CD8-positive, alpha-beta memory T cell (primary cell): ENCODE data around the gene RPN2. TPM values are rescaled to one million over a fixed set of nuclear protein-coding genes. Genes with fewer than 3 reads are reported as not detected.

Source experiments
- CTCF ChIA-PET: fragments of 350-600 bp; sonication (Branson Sonifier 250); formaldehyde crosslinking; loops from one replicate; lab custom pipeline; 2021; ENCODE audit warnings: antibody characterized with exemption; lab: Charles Lee
- POLR2A ChIA-PET: fragments of 350-600 bp; sonication (Branson Sonifier 250); formaldehyde crosslinking; loops from one replicate; lab custom pipeline; 2021; ENCODE audit warnings: antibody characterized with exemption; lab: Charles Lee
- DNase-seq, 5 donors: peaks; one replicate each; pipeline versions ENCODE4 v3.0.0 to v3.0.0-alpha.2; 2020 to 2022; ENCODE audit warnings: mixed read lengths in 1 of 5
- H3K27ac ChIP-seq: one replicate; pipeline ENCODE4 v1.7.0; 2013; ENCODE audit warnings: low read depth, mild to moderate bottlenecking, low read length, moderate library complexity
- H3K27me3 ChIP-seq: 2 replicates; pipeline ENCODE4 v1.7.0; 2013; ENCODE audit warnings: low read length, mild to moderate bottlenecking; ENCODE audit not compliant: insufficient read depth, poor library complexity, severe bottlenecking
- H3K36me3 ChIP-seq: 2 replicates; pipeline ENCODE4 v1.7.0; 2013; ENCODE audit warnings: mild to moderate bottlenecking, low read length, moderate library complexity; ENCODE audit not compliant: insufficient read depth
- H3K4me1 ChIP-seq: 2 replicates; pipeline ENCODE4 v1.7.0; 2013; ENCODE audit warnings: mild to moderate bottlenecking, low read length, moderate library complexity; ENCODE audit not compliant: insufficient read depth
- H3K4me3 ChIP-seq: 2 replicates; pipeline ENCODE4 v1.7.0; 2013; ENCODE audit warnings: mild to moderate bottlenecking, low read length
- H3K9me3 ChIP-seq: 2 replicates; pipeline ENCODE4 v1.7.0; 2013; ENCODE audit warnings: mild to moderate bottlenecking, low read length
- H3K27ac Mint-ChIP-seq, 8 donors: one replicate each; pipeline ENCODE4 v1.8.0; 2020 to 2021; ENCODE audit warnings: mixed read lengths in 8 of 8, mild to moderate bottlenecking in 6 of 8, inconsistent platforms in 3 of 8, moderate library complexity in 3 of 8
- H3K27me3 Mint-ChIP-seq, 2 donors: one replicate each; pipeline ENCODE4 v1.8.0; 2020 to 2021; ENCODE audit warnings: mixed read lengths in 2 of 2, mild to moderate bottlenecking in 1 of 2, moderate library complexity in 1 of 2
- H3K36me3 Mint-ChIP-seq, 3 donors: one replicate each; pipeline ENCODE4 v1.8.0; 2020 to 2021; ENCODE audit warnings: mixed read lengths in 3 of 3, inconsistent platforms in 1 of 3, mild to moderate bottlenecking in 1 of 3
- H3K4me1 Mint-ChIP-seq, 3 donors: one replicate each; pipeline ENCODE4 v1.8.0; 2020 to 2021; ENCODE audit warnings: mixed read lengths in 3 of 3, inconsistent platforms in 1 of 3, mild to moderate bottlenecking in 1 of 3
- H3K4me3 Mint-ChIP-seq, 7 donors: one replicate each; pipeline ENCODE4 v1.8.0; 2020 to 2021; ENCODE audit warnings: mixed read lengths in 7 of 7, mild to moderate bottlenecking in 6 of 7, moderate library complexity in 4 of 7, inconsistent platforms in 2 of 7
- H3K9me3 Mint-ChIP-seq, 5 donors: one replicate each; pipeline ENCODE4 v1.8.0; 2020 to 2022; ENCODE audit warnings: mixed read lengths in 5 of 5, mild to moderate bottlenecking in 3 of 5, moderate library complexity in 2 of 5, inconsistent platforms in 1 of 5
- polyA plus RNA-seq: library from polyadenylated mRNA; unstranded; fragments of 300-500 nt; fragmentation: Illumina TruSeq; gene quantifications from one replicate; pipeline ENCODE4 v1.2.3, GENCODE V29; 2021
- total RNA-seq, 2 experiments: library from RNA; stranded (reverse); gene quantifications; one replicate each; pipeline ENCODE4 v1.2.3, GENCODE V29; 2021

Gene RPN2
- total and polyA plus RNA-seq, 3 experiments from 2014 or later: 155 to 281 (median 164) TPM

- CTCF ChIA-PET: no interaction called here
- POLR2A ChIA-PET: no interaction called here
- H3K36me3 Mint-ChIP-seq: peaks cover 11 to 99% (median 26%) of the 10 kb centered on the region in 3 donors
- H3K4me3 Mint-ChIP-seq: no peak overlapping the region
- Histone ChIP-seq H3K27me3 (no peaks in the 10 kb centered on the region), H3K27ac (no peak overlapping the region), H3K9me3 (no peaks in the 10 kb centered on the region), H3K4me3 (no peak overlapping the region), H3K4me1 (no peaks in the 10 kb centered on the region), H3K36me3 (peaks cover 84% of the 10 kb centered on the region)
- H3K9me3 Mint-ChIP-seq: no peaks in the 10 kb centered on the region
- peak overlapping the region in 1 of 8 donors; percentile 57 for H3K27ac Mint-ChIP-seq
- DNase-seq: no peak
- H3K4me1 Mint-ChIP-seq: peaks cover 0 to 1% (median 0%) of the 10 kb centered on the region in 3 donors
- H3K27me3 Mint-ChIP-seq: no peaks in the 10 kb centered on the region
These were observed 51.1 kb downstream of the RPN2 start for GRCh38 chr20:37230200-37230599.

DNA sequence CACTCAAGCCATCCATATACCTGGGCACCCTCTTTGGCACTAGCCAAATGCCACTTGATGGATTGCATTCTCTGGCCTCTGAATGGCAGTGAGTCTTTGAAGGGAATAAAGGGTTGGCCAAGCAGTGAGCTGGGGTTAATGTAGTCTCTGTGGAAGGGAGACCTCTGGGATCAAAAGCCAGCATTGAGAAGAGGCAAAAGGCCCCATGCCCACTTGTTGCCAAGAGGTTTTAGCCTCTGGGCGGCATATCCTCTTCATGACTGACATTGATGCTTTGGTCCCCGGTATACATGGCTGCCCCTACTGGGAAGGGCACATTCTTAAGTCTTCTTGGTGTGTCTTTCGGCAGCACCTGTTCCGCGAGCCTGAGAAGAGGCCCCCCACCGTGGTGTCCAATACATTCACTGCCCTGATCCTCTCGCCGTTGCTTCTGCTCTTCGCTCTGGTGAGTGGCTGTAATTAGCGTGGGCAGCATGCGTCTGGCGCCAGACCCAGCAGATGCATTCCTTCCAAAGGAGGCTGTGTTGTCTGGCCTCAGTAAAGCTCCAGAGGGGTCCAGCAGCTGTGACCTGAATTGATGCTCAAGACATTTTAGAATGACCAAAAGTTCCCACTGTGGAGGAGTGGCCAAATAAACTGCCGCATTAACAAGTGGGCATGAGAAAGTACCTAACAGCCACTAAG is 53.0 kb downstream of the RPN2 start:
- H3K4me1 Mint-ChIP-seq: peaks cover 0 to 1% (median 0%) of the 10 kb centered on the region in 3 donors
- peak overlapping the region in 1 of 8 donors; percentile 5 for H3K27ac Mint-ChIP-seq
- ChIA-PET CTCF (no interaction called here), POLR2A (no interaction called here)
- H3K27me3 ChIP-seq: no peaks in the 10 kb centered on the region
- H3K4me3 Mint-ChIP-seq: no peak overlapping the region
- H3K27ac ChIP-seq: no peak overlapping the region
- peaks cover 79% of the 10 kb centered on the region for H3K36me3 ChIP-seq
- H3K4me1 ChIP-seq: no peaks in the 10 kb centered on the region
- H3K36me3 Mint-ChIP-seq: peaks cover 14 to 98% (median 30%) of the 10 kb centered on the region in 3 donors
- H3K4me3 ChIP-seq: no peak overlapping the region
- no peak for DNase-seq
- no peaks in the 10 kb centered on the region for H3K27me3 Mint-ChIP-seq
- H3K9me3 ChIP-seq: no peaks in the 10 kb centered on the region
- H3K9me3 Mint-ChIP-seq: no peaks in the 10 kb centered on the region

GRCh38 chr20:37233548-37234253 is 54.6 kb downstream of the RPN2 start:
- H3K4me3 Mint-ChIP-seq: no peak overlapping the region
- POLR2A ChIA-PET: interaction anchor here (0.7 kb wide), 1 partner anchor 1023 kb away, joined by 3 read pairs; no protein-coding TSS in a partner anchor
- CTCF ChIA-PET: no interaction called here
- peaks cover 0 to 1% (median 0%) of the 10 kb centered on the region in 3 donors for H3K4me1 Mint-ChIP-seq
- H3K9me3 ChIP-seq: no peaks in the 10 kb centered on the region
- no peak overlapping the region for H3K27ac ChIP-seq
- DNase-seq: no peak
- H3K36me3 Mint-ChIP-seq: peaks cover 16 to 97% (median 30%) of the 10 kb centered on the region in 3 donors
- no peaks in the 10 kb centered on the region for H3K4me1 ChIP-seq
- H3K36me3 ChIP-seq: peaks cover 68% of the 10 kb centered on the region
- no peaks in the 10 kb centered on the region for H3K9me3 Mint-ChIP-seq
- H3K4me3 ChIP-seq: no peak overlapping the region
- no peaks in the 10 kb centered on the region for H3K27me3 Mint-ChIP-seq
- H3K27ac Mint-ChIP-seq: peak overlapping the region in 1 of 8 donors; percentile 1
- no peaks in the 10 kb centered on the region for H3K27me3 ChIP-seq

DNA sequence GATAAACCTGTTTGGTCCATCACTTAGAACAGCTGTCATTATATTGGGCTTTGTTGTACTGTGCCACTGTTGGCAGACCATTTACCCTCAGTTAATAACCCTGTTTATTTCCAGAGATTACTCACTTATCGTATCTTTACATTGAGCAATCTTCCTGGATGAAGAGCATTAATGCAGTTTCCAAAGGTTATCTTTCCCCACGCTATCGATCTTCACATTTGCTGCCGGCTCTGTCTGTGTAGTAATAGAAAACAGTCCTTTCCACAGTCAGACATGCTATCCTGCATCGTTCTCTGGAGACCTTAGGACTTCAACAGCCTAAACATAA is 55.1 kb downstream of the RPN2 start:
- Mint-ChIP-seq H3K27me3 (no peaks in the 10 kb centered on the region), H3K4me1 (no peaks in the 10 kb centered on the region), H3K27ac (peak overlapping the region in 1 of 8 donors; percentile 1), H3K9me3 (no peaks in the 10 kb centered on the region), H3K36me3 (peaks cover 19 to 97% (median 30%) of the 10 kb centered on the region in 3 donors), H3K4me3 (no peak overlapping the region)
- POLR2A ChIA-PET: no interaction called here
- H3K36me3 ChIP-seq: peaks cover 63% of the 10 kb centered on the region
- no peak overlapping the region for H3K27ac ChIP-seq
- no peak overlapping the region for H3K4me3 ChIP-seq
- no peaks in the 10 kb centered on the region for H3K9me3 ChIP-seq
- no peaks in the 10 kb centered on the region for H3K4me1 ChIP-seq
- CTCF ChIA-PET: no interaction called here
- H3K27me3 ChIP-seq: no peaks in the 10 kb centered on the region
- DNase-seq: no peak

DNA sequence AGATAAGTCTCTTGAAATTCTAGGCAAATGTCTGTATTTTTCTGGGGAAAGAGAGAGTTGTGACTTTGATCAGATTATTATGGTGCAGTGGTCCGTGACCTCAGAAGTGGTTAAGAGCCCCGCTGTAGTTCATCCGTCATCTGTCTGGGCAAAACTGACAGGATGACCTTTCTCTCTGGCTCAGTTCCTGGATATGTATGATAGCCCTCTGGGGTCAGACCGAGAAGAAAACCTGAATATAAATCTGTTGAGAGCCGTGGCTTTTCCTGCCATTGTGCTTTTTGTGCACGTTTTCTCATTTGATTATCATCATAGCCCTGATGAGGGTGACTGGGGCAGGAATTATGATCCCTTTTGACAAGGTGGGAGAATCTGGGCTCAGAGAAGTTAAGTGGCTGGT is 55.9 kb downstream of the RPN2 start:
- no peak for DNase-seq
- Histone ChIP-seq H3K36me3 (peaks cover 57% of the 10 kb centered on the region), H3K4me3 (no peak overlapping the region), H3K9me3 (no peaks in the 10 kb centered on the region), H3K27me3 (no peaks in the 10 kb centered on the region), H3K27ac (no peak overlapping the region), H3K4me1 (no peaks in the 10 kb centered on the region)
- Mint-ChIP-seq H3K4me1 (no peaks in the 10 kb centered on the region), H3K9me3 (no peaks in the 10 kb centered on the region), H3K27me3 (no peaks in the 10 kb centered on the region), H3K27ac (no peak overlapping the region), H3K4me3 (no peak overlapping the region), H3K36me3 (peaks cover 19 to 97% (median 31%) of the 10 kb centered on the region in 3 donors)
- CTCF ChIA-PET: no interaction called here
- POLR2A ChIA-PET: no interaction called here

GRCh38 chr20:37236462-37236861 is 57.3 kb downstream of the RPN2 start:
- DNase-seq: no peak
- H3K9me3 ChIP-seq: no peaks in the 10 kb centered on the region
- no peak overlapping the region for H3K27ac ChIP-seq
- CTCF ChIA-PET: no interaction called here
- Mint-ChIP-seq H3K27ac (no peak overlapping the region), H3K9me3 (no peaks in the 10 kb centered on the region), H3K4me1 (no peaks in the 10 kb centered on the region), H3K4me3 (no peak overlapping the region), H3K27me3 (no peaks in the 10 kb centered on the region), H3K36me3 (peaks cover 23 to 97% (median 35%) of the 10 kb centered on the region in 3 donors)
- H3K4me3 ChIP-seq: no peak overlapping the region
- H3K27me3 ChIP-seq: no peaks in the 10 kb centered on the region
- peaks cover 64% of the 10 kb centered on the region for H3K36me3 ChIP-seq
- H3K4me1 ChIP-seq: no peaks in the 10 kb centered on the region
- POLR2A ChIA-PET: no interaction called here

GRCh38 chr20:37237656-37238055 is 58.5 kb downstream of the RPN2 start:
- H3K4me1 ChIP-seq: no peaks in the 10 kb centered on the region
- POLR2A ChIA-PET: no interaction called here
- DNase-seq: no peak
- CTCF ChIA-PET: no interaction called here
- H3K36me3 ChIP-seq: peaks cover 67% of the 10 kb centered on the region
- H3K27me3 ChIP-seq: no peaks in the 10 kb centered on the region
- Mint-ChIP-seq H3K9me3 (no peaks in the 10 kb centered on the region), H3K27me3 (no peaks in the 10 kb centered on the region), H3K4me3 (no peak overlapping the region), H3K4me1 (no peaks in the 10 kb centered on the region), H3K27ac (no peak overlapping the region), H3K36me3 (peaks cover 19 to 95% (median 37%) of the 10 kb centered on the region in 3 donors)
- no peak overlapping the region for H3K4me3 ChIP-seq
- no peaks in the 10 kb centered on the region for H3K9me3 ChIP-seq
- no peak overlapping the region for H3K27ac ChIP-seq

GRCh38 chr20:37238426-37238825 is 59.3 kb downstream of the RPN2 start:
- H3K27me3 Mint-ChIP-seq: no peaks in the 10 kb centered on the region
- H3K36me3 Mint-ChIP-seq: peaks cover 20 to 95% (median 38%) of the 10 kb centered on the region in 3 donors
- POLR2A ChIA-PET: no interaction called here

More at GRCh38 chr20:37238426-37238825, 59.3 kb downstream of the RPN2 start:
- Histone ChIP-seq H3K9me3 (no peaks in the 10 kb centered on the region), H3K4me1 (no peaks in the 10 kb centered on the region), H3K4me3 (no peak overlapping the region), H3K27ac (no peak overlapping the region), H3K36me3 (peaks cover 68% of the 10 kb centered on the region), H3K27me3 (no peaks in the 10 kb centered on the region)
- Mint-ChIP-seq H3K9me3 (no peaks in the 10 kb centered on the region), H3K4me1 (no peaks in the 10 kb centered on the region), H3K27ac (peak overlapping the region in 1 of 8 donors; percentile 65), H3K4me3 (no peak overlapping the region)
- DNase-seq: no peak
- CTCF ChIA-PET: no interaction called here
